OCI-LY3 (cell line): ENCODE data around the gene RAB27B.

Source experiments
- CTCF ChIP-seq: fragments of 200-600, 300-600 bp; sonication (generic); IDR thresholded peaks from 2 replicates; pipeline ENCODE4 v1.5.1; 2014; ENCODE audit warnings: antibody characterized with exemption, low read length, low read depth
- EZH2phosphoT487 ChIP-seq: fragments of 200-600 bp; shearing (Covaris generic); IDR thresholded peaks from 2 replicates; pipeline ENCODE4 v1.6.1; 2018; ENCODE audit warnings: antibody characterized with exemption, mixed run types, low read depth

DNA sequence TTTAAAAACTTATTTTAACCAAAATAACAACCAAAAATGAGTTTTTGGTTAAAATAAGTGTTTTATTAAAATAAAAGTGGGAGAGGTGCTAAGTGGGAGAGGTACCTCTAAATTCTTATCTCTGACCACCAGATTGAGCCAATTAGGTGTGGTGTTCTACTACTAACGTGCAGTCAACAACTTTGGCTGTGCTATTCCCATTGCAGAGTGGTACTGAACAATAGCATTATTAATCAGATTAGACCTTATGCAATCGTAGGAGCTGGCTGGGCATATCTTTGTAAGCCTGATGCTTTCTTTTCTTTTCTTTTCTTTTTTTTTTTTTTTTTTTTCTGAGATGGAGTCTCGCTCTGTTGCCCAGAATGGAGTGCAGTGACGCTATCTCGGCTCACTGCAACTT, 38.9 kb downstream of the RAB27B start:
- no peak for TF ChIP-seq CTCF
- no peak for TF ChIP-seq EZH2phosphoT487
